Stimulated activated CD4-positive, alpha-beta T cell treated with anti-CD3 and anti-CD28 coated beads, Interleukin-15, amount 100 ng/mL, for 48 hours (primary cell): Measurements from ENCODE around the gene ANKRD1.

ENCODE experiments used
- DNase-seq, 2 donors: peaks; one replicate each; pipeline ENCODE4 v3.0.0-alpha.2; 2020; ENCODE audit warnings: low read depth in 2 of 2

ANKRD1 gene

GRCh38 chr10:90935581-90936275 lies 14.8 kb upstream of the ANKRD1 start:
- no peak for DNase-seq

- no peak for DNase-seq
Measured at GRCh38 chr10:90930971-90931871, 10.3 kb upstream of the ANKRD1 start.

GRCh38 chr10:90930070-90930837 lies 9.4 kb upstream of the ANKRD1 start:
- DNase-seq = no peak

- no peak for DNase-seq
Measured at GRCh38 chr10:90929179-90929578, 8.3 kb upstream of the ANKRD1 start.

GRCh38 chr10:90927293-90927692 lies 6.4 kb upstream of the ANKRD1 start:
- DNase-seq = no peak

- no peak for DNase-seq
Measured at GRCh38 chr10:90925079-90926029, 4.5 kb upstream of the ANKRD1 start.

- DNase-seq = no peak
Measured at GRCh38 chr10:90924552-90924951, 3.7 kb upstream of the ANKRD1 start.

GRCh38 chr10:90923111-90923731 lies 2.3 kb upstream of the ANKRD1 start:
- DNase-seq = no peak

- no peak for DNase-seq
Measured at GRCh38 chr10:90921906-90922305, 1.0 kb upstream of the ANKRD1 start.

GRCh38 chr10:90919683-90920574 lies 958 bp downstream of the ANKRD1 start:
- no peak for DNase-seq

- no peak for DNase-seq
Measured at GRCh38 chr10:90917968-90918318, 2.9 kb downstream of the ANKRD1 start.

- no peak for DNase-seq
Measured at GRCh38 chr10:90917238-90917967, 3.5 kb downstream of the ANKRD1 start.

- DNase-seq = no peak
Measured at GRCh38 chr10:90916392-90917237, 4.3 kb downstream of the ANKRD1 start.

- no peak for DNase-seq
Measured at GRCh38 chr10:90915766-90916075, 5.2 kb downstream of the ANKRD1 start.

- no peak for DNase-seq
Measured at GRCh38 chr10:90914992-90915765, 5.7 kb downstream of the ANKRD1 start.

- no peak for DNase-seq
Measured at GRCh38 chr10:90913774-90914420, 7.0 kb downstream of the ANKRD1 start.

GRCh38 chr10:90912854-90913479 lies 7.9 kb downstream of the ANKRD1 start:
- DNase-seq = no peak
